HG02610 (cell line): ENCODE data around the gene ZNF148.

Experiments used
- ATAC-seq: cut with Tn5 transposase; IDR thresholded peaks from one replicate; pipeline ENCODE4 v1.9.1; 2021; ENCODE audit warnings: mild to moderate bottlenecking, moderate library complexity; ENCODE audit not compliant: unreplicated experiment

The ZNF148 gene

DNA sequence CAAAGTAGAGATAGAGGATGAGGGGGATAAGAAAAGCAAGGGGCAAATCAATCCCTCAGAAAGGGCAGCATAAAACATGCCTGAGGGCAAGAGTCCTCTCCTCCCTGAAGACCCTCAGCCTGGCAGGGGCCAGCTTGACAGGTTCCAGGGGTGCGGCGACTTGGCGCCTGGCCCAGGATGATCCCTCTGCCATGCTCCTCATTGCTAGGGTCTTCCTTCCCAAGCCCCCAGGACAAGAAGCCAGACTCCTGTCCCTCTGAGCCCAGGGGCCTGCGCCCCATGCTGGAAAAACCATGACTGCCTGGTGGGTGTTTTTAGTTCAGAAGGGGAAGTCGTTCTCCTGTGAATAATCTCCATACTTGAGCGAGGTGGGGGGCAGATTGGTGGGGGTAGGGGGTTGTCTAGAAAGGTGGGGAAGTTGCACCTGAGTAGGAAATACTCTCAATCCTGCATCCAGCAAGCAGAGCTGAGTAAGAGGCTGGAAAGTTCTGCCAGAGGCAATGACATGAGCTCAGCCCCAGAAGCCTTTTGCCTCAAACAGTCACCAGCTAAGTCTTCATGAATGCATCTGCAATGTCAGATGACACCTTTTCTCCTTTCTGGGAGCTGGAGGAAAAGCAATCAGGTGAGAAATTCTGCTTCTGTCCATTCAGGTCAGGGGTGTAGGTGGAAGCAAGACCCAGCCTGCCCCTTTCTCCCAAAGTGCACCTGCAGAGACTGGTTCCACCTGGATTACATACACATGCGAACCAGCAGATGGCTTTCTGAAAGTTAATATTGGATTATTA lies 180.9 kb downstream of the ZNF148 start:
- no peak for ATAC-seq

GRCh38 chr3:125192190-125193035 lies 182.7 kb downstream of the ZNF148 start:
- peak; percentile 56 for ATAC-seq

DNA sequence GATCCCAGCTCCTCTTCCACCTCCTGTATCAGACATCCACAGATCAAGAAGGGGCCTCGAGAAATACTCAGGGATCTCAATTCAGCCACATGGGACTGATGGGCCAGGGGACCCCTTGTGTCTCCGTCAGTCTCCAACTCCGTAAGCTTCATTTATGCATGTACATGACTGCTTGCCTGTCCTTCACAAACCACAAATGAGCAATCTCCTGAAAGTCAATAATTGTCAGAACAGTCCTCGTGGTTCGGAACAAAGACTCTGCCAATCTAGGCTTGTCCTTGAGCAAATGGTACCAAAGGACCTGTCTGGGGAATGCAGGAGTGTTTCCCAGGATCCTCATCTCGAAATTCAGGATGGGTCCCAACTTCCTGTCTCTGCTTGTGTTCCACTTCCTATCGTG lies 183.4 kb downstream of the ZNF148 start:
- ATAC-seq: no peak

DNA sequence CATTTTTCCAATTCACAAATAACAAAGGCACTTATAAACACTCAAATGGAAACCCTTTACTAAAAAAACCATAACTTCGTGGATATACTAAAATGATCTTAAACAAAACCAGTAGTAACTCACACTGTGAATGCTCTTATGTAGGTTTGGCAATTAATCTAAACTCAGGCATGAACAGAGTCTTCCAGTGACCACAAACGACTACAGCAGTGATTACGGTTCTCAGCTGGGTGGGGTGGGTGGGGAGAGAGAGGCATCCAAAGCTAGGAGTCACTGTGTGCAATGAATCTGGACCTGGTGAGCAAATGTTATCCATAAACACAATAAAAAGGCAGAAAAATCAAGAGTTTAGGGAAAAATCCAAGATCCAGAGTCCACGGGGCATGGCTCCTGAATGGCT lies 183.9 kb downstream of the ZNF148 start:
- ATAC-seq: no peak

DNA sequence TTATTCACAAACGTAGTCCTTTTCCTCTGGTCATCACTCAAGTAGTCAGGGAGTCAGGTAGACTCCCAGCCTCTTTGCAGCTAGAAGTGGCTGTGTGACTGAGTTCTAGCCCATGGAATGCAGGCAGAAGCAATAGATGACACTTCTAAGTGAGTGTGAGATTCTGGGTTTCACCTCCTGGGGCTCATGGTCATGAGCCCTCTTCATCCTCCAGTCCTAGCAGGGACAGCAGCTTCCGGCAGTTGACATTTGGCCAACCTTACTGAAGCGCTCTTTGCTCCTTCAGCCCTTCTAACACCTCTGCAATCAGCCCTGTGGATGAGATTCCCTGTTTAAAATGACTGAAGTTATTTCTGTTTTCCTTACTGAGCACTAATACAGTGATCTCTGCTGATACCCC lies 184.3 kb downstream of the ZNF148 start:
- no peak for ATAC-seq

- no peak for ATAC-seq
Observed at GRCh38 chr3:125189378-125190165, 185.6 kb downstream of the ZNF148 start.

DNA sequence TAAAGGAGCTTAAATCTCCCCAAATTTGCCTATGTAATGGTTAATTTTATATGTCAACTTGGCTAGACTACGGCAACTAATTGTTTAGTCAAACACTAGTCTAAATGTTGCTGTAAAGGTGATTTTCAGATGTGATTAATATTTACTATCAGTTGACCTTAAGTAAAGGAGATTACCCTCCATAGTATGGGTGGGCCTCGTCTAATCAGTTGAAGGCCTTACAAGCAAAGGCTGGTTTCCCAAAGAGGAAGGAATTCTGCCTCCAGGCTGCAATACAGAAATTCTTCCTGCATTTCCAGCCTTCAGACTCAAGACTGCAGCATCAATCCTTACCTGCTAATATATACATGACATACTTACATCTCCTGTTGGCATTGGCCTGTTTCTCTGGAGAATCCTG lies 186.2 kb downstream of the ZNF148 start:
- no peak for ATAC-seq

- ATAC-seq: no peak
Observed at GRCh38 chr3:125187599-125187910, 187.6 kb downstream of the ZNF148 start.

GRCh38 chr3:125186800-125187598 lies 188.1 kb downstream of the ZNF148 start:
- no peak for ATAC-seq

GRCh38 chr3:125186261-125186787 lies 188.8 kb downstream of the ZNF148 start:
- no peak for ATAC-seq

DNA sequence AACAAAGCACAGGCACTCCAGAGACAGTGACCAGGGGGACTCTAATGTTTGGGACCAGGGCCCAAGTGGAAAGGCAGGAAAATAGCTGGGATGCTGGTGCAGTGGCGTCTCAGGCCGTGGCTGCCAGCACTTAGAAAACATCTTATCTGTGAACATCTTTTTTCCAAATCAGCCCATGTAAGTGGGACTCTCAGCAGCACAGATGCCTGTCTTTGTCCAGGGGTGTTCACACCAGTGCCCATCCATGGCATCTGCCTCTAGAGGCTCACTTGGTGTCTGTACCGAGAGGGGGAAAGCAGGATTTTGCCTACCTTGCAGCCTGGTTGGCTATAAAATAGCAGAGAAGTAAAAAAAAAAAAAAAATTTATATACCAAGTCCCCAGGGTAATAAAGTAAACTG lies 189.3 kb downstream of the ZNF148 start:
- ATAC-seq: no peak

GRCh38 chr3:125179884-125180240 lies 195.3 kb downstream of the ZNF148 start:
- no peak for ATAC-seq

GRCh38 chr3:125179143-125179883 lies 195.8 kb downstream of the ZNF148 start:
- ATAC-seq: peak; percentile 83

DNA sequence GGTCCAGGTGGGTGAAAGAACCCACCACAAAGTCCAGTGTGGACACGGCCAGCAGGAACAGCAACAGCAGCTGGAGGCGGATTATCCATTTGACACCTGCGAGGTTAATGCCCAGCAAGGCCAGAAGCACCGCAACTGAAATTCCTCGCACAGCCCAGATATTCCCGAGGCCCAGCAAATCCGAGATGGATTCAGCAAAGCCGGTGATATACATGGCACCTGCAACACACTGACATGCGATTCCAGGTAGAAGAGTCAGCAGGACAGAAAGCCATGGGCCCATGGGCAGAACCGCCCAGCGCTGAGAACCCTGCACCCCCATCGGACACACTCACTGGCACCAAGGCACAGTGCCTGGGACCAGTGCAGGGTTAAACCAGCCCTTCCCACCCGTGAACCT lies 197.4 kb downstream of the ZNF148 start:
- no peak for ATAC-seq
